IMR-90 (cell line): ENCODE results near the gene CXADR. TPM values are rescaled to one million over a fixed set of nuclear protein-coding genes. Genes with fewer than 3 reads are reported as not detected.

Experiments
- ATAC-seq: fragments of 200-7000 bp; cut with Tn5 transposase; 2 replicates; pipeline ENCODE4 v1.9.1; 2020; ENCODE audit warnings: low read depth, mild to moderate bottlenecking, moderate library complexity
- BruUV-seq: library from RNA; stranded (reverse); fragments of 400-500 nt; replicated peaks from 2 replicates; lab custom pipeline; 2021; lab: Mats Ljungman, UMichigan
- CTCF ChIA-PET: fragments of 300-600 bp; formaldehyde crosslinking; extraction: SDS; loops from one replicate; lab custom pipeline; 2021; ENCODE audit warnings: antibody characterized with exemption; lab: Yijun Ruan, JAX
- POLR2A ChIA-PET: fragments of 300-600 bp; sonication (Branson Sonifier 250); formaldehyde crosslinking; loops from one replicate; lab custom pipeline; 2022; ENCODE audit warnings: antibody characterized with exemption; ENCODE audit not compliant: unreplicated experiment; lab: Charles Lee
- DNase-seq: peaks from one replicate; pipeline ENCODE4 v3.0.0; 2013
- H2AFZ ChIP-seq: replicated peaks from 2 replicates; pipeline ENCODE3; 2013; ENCODE audit warnings: low read length, mild to moderate bottlenecking; ENCODE audit not compliant: poor library complexity
- H2AK5ac ChIP-seq: 2 replicates; pipeline ENCODE4 v1.6.1; 2013; ENCODE audit warnings: low read depth, low read length, inconsistent platforms
- H2AK9ac ChIP-seq: replicated peaks from 2 replicates; pipeline ENCODE3; 2013; ENCODE audit warnings: mild to moderate bottlenecking, low read depth, low read length, moderate library complexity; ENCODE audit not compliant: poor library complexity
- H2BK120ac ChIP-seq: 2 replicates; pipeline ENCODE4 v1.6.1; 2013; ENCODE audit warnings: low read depth, low read length, inconsistent platforms
- H2BK15ac ChIP-seq: 3 replicates; pipeline ENCODE4 v1.6.1; 2013; ENCODE audit warnings: low read depth, low read length, inconsistent platforms
- H2BK20ac ChIP-seq: 2 replicates; pipeline ENCODE4 v1.6.1; 2013; ENCODE audit warnings: low read depth, mild to moderate bottlenecking, inconsistent platforms, low read length, moderate library complexity
- H2BK5ac ChIP-seq: 2 replicates; pipeline ENCODE4 v1.6.1; 2013; ENCODE audit warnings: mild to moderate bottlenecking, low read depth, low read length, inconsistent platforms; ENCODE audit not compliant: poor library complexity, severe bottlenecking
- H3K14ac ChIP-seq: replicated peaks from 2 replicates; pipeline ENCODE4 v1.6.1; 2013; ENCODE audit warnings: low read depth, low read length, inconsistent platforms
- H3K18ac ChIP-seq: 2 replicates; pipeline ENCODE4 v1.6.1; 2013; ENCODE audit warnings: low read depth, low read length, control low read depth
- H3K23ac ChIP-seq: 2 replicates; pipeline ENCODE4 v1.6.1; 2013; ENCODE audit warnings: low read depth, low read length, inconsistent platforms
- H3K27ac ChIP-seq: 2 replicates; pipeline ENCODE4 v1.5.1; 2013; ENCODE audit warnings: mild to moderate bottlenecking, control low read depth, low read length; ENCODE audit not compliant: insufficient read depth
- H3K27me3 ChIP-seq: 2 replicates; pipeline ENCODE4 v1.6.1; 2013; ENCODE audit warnings: low read length; ENCODE audit not compliant: control insufficient read depth, insufficient read depth
- H3K36me3 ChIP-seq: 2 replicates; pipeline ENCODE4 v1.6.1; 2013; ENCODE audit warnings: low read length, mixed read lengths; ENCODE audit not compliant: control insufficient read depth, insufficient read depth
- H3K4ac ChIP-seq: 2 replicates; pipeline ENCODE4 v1.6.1; 2013; ENCODE audit warnings: low read depth, low read length, inconsistent platforms
- H3K4me1 ChIP-seq: 2 replicates; pipeline ENCODE4 v1.6.1; 2013; ENCODE audit warnings: low read length, mixed read lengths; ENCODE audit not compliant: control insufficient read depth, insufficient read depth
- H3K4me2 ChIP-seq: 2 replicates; pipeline ENCODE4 v1.6.1; 2013; ENCODE audit warnings: low read depth, mild to moderate bottlenecking, control low read depth, low read length, moderate library complexity
- H3K4me3 ChIP-seq: 2 replicates; pipeline ENCODE4 v1.5.1; 2013; ENCODE audit warnings: low read depth, mild to moderate bottlenecking, control low read depth, low read length, moderate library complexity; ENCODE audit not compliant: insufficient read depth
- H3K56ac ChIP-seq: 2 replicates; pipeline ENCODE4 v1.6.1; 2013; ENCODE audit warnings: low read length, inconsistent platforms; ENCODE audit not compliant: insufficient read depth; ENCODE audit errors: extremely low read depth
- H3K79me1 ChIP-seq, 2 experiments: 2 replicates each; pipeline ENCODE4 v1.6.1; 2013; ENCODE audit warnings: low read length in 2 of 2, inconsistent platforms in 1 of 2, low read depth in 1 of 2
- H3K9ac ChIP-seq: 2 replicates; pipeline ENCODE4 v1.6.1; 2013; ENCODE audit warnings: low read depth, low read length, control low read depth
- H3K9me1 ChIP-seq: 2 replicates; pipeline ENCODE4 v1.6.1; 2013; ENCODE audit warnings: low read length, inconsistent platforms; ENCODE audit not compliant: insufficient read depth
- H3K9me3 ChIP-seq: 2 replicates; pipeline ENCODE4 v1.6.1; 2013; ENCODE audit warnings: low read length; ENCODE audit not compliant: control insufficient read depth, insufficient read depth
- H4K20me1 ChIP-seq: 2 replicates; pipeline ENCODE4 v1.6.1; 2013; ENCODE audit warnings: low read length, inconsistent platforms; ENCODE audit not compliant: insufficient read depth
- H4K5ac ChIP-seq: 2 replicates; pipeline ENCODE4 v1.6.1; 2013; ENCODE audit warnings: mild to moderate bottlenecking, low read depth, low read length, control low read depth
- H4K8ac ChIP-seq, 2 experiments: 2 replicates each; pipeline ENCODE4 v1.6.1; 2013; ENCODE audit warnings: low read depth in 2 of 2, low read length in 2 of 2, control low read depth in 1 of 2, inconsistent platforms in 1 of 2
- H4K91ac ChIP-seq: 2 replicates; pipeline ENCODE4 v1.6.1; 2013; ENCODE audit warnings: low read depth, low read length, inconsistent platforms; ENCODE audit not compliant: insufficient read depth
- CEBPB ChIP-seq: IDR thresholded peaks from 2 replicates; pipeline ENCODE4 v1.6.1; 2012; ENCODE audit warnings: low read depth, low read length, improper control_type of control experiment
- FOS ChIP-seq: fragments of 150-350 bp; IDR thresholded peaks from 2 replicates; pipeline ENCODE4 v1.6.1; 2016; ENCODE audit warnings: low read depth, low read length
- SMC3 ChIP-seq: fragments of 150-350 bp; IDR thresholded peaks from 2 replicates; pipeline ENCODE4 v1.6.1; 2016; ENCODE audit warnings: low read depth, mild to moderate bottlenecking, antibody characterized with exemption, low read length, moderate library complexity
- USF2 ChIP-seq: fragments of 150-350 bp; IDR thresholded peaks from 2 replicates; pipeline ENCODE4 v1.6.1; 2017; ENCODE audit warnings: mild to moderate bottlenecking, antibody characterized with exemption, low read length, low read depth
- WGBS, 2 experiments: methylation state at CpG; one replicate each; pipeline versions ENCODE4 v1.1.5 to v1.1.7; 2013; ENCODE audit warnings: missing lambda C conversion rate in 2 of 2; ENCODE audit not compliant: insufficient read length in 1 of 2; ENCODE audit errors: extremely low coverage in 2 of 2; 5-methylcytosine and 5-hydroxymethylcytosine counted together
- dilution Hi-C: fragments of 300-500 bp; cut with HindIII; formaldehyde crosslinking; loops from one replicate; pipeline ENCODE4 v1.14.3; 2018; ENCODE audit warnings: low sequenced_read_pairs; ENCODE audit not compliant: unreplicated experiment
- in situ Hi-C: fragments of 300-500 bp; cut with MboI; formaldehyde crosslinking; loops from 3 replicates; pipeline ENCODE4 v1.14.3; 2019; ENCODE audit warnings: low sequenced_read_pairs, inconsistent platforms, mixed read lengths
- intact Hi-C: fragments of 100-400 bp; cut with micrococcal nuclease; formaldehyde crosslinking; loops from 2 replicates; pipeline ENCODE4 v1.10.0; 2022
- polyA plus RNA-seq, 3 experiments: library from polyadenylated mRNA; depleted of rRNA; stranded (reverse); fragments of >200 nt; gene quantifications; 2 replicates each; pipeline ENCODE4 v1.2.3, GENCODE V29; 2012; ENCODE audit warnings: low replicate concordance in 1 of 3
- total RNA-seq: library from RNA; depleted of rRNA; stranded (reverse); fragments of >200 nt; gene quantifications from 2 replicates; pipeline ENCODE4 v1.2.3, GENCODE V29; 2012

The CXADR gene
- total and polyA plus RNA-seq, 2 of the 4 experiments (the other 2 are of a cell fraction), result 0.21 to 1.1 TPM

- TF ChIP-seq SMC3, result no peak
- no peak for TF ChIP-seq FOS
- TF ChIP-seq USF2, result no peak
Observed at GRCh38 chr21:17560377-17561025, 47.7 kb downstream of the CXADR start (continued).

- Histone ChIP-seq H2AK5ac (no peak overlapping the region), H3K27ac (no peak overlapping the region), H4K91ac (no peak overlapping the region), H3K4me3 (no peak overlapping the region), H3K9me3 (no peaks in the 10 kb centered on the region), H2BK120ac (no peak overlapping the region), H2BK5ac (no peak overlapping the region), H2BK15ac (no peak overlapping the region), H3K9ac (no peak overlapping the region), H4K20me1 (no peaks in the 10 kb centered on the region), H3K56ac (no peak overlapping the region), H4K8ac (no peak overlapping the region), H3K9me1 (no peaks in the 10 kb centered on the region), H3K4ac (no peak overlapping the region), H3K14ac (no peak overlapping the region), H3K79me1 (no peaks in the 10 kb centered on the region), H3K4me1 (no peaks in the 10 kb centered on the region), H3K27me3 (peaks cover 6% of the 10 kb centered on the region; the same call in 1 of the 2 replicates), H2BK20ac (no peak overlapping the region), H2AK9ac (no peak overlapping the region), H3K23ac (no peak overlapping the region), H3K4me2 (no peak overlapping the region; the same call in 1 of the 2 replicates), H3K36me3 (no peaks in the 10 kb centered on the region), H3K18ac (no peak overlapping the region), H4K5ac (no peak overlapping the region), H2AFZ (no peak overlapping the region)
- WGBS, 2 experiments, result no CpG with 5 or more reads among the region's 9 CpGs
- in situ Hi-C loops (no loop called here), dilution Hi-C loops (no loop called here), intact Hi-C loops (no loop called here)
- ATAC-seq (no peak), DNase-seq (no peak)
- BruUV-seq, result no TSS peak
- no peak for TF ChIP-seq USF2
- TF ChIP-seq CEBPB, result peak; percentile 43; the same call in 1 of the 2 replicates
- CTCF ChIA-PET, result interaction anchor here (0.8 to 1.4 kb wide), 2 partner anchors 15 to 184 kb away, joined by 3 read pairs; no protein-coding TSS in a partner anchor
- POLR2A ChIA-PET, result no interaction called here
Observed at GRCh38 chr21:17570786-17571185, 57.9 kb downstream of the CXADR start.
